ENCODE results near the gene MCU. TPM values are rescaled to one million over a fixed set of nuclear protein-coding genes. Genes with fewer than 3 reads are reported as not detected.
"Not testable (repeated sequence)": the region's sequence is repeated elsewhere in the genome, so short reads cannot be mapped to it uniquely, and the experiment has no call there.

Gene MCU
- total RNA-seq, 1 experiment from 2014 or later = 19.2 TPM

DNA sequence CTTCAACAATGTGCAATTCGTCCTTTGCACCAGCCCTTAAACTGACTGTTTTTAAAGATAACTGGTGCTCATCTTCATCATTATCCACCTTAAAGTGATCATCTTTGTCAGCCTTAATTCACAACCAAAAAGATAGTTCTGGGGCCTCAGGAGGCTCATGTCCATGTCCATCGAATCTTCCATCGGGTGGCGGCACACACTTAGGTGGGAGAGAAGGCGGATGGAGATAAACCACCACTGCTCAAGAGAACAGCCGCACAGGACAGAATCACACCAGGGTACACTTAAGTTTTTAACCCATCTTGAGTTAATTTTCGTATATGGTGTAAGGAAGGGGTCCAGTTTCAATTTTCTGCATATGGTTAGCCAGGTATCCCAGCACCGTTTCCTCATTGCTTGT is 226.4 kb downstream of the MCU start:
- no peak for DNase-seq (ENCODE audit: unreplicated experiment)
- peaks cover 22% of the 10 kb centered on the region for H3K9me3 Mint-ChIP-seq (ENCODE audit: unreplicated experiment)
- ChIA-PET POLR2A (interaction anchor here (0.7 to 1.2 kb wide), 2 partner anchors 9 to 10 kb away, joined by 3 read pairs; no protein-coding TSS in a partner anchor), CTCF (no interaction called here)
- no peak overlapping the region for H3K4me3 Mint-ChIP-seq (ENCODE audit: unreplicated experiment)
- no TSS peak for BruUV-seq (replicated peaks)
- H3K27ac Mint-ChIP-seq (ENCODE audit: low read depth, unreplicated experiment) = no peak overlapping the region
- intact Hi-C loops (cut with micrococcal nuclease) = no loop called here
- no peaks in the 10 kb centered on the region for H3K36me3 Mint-ChIP-seq (ENCODE audit: insufficient read depth, unreplicated experiment)
- TF ChIP-seq, protein P1, sequence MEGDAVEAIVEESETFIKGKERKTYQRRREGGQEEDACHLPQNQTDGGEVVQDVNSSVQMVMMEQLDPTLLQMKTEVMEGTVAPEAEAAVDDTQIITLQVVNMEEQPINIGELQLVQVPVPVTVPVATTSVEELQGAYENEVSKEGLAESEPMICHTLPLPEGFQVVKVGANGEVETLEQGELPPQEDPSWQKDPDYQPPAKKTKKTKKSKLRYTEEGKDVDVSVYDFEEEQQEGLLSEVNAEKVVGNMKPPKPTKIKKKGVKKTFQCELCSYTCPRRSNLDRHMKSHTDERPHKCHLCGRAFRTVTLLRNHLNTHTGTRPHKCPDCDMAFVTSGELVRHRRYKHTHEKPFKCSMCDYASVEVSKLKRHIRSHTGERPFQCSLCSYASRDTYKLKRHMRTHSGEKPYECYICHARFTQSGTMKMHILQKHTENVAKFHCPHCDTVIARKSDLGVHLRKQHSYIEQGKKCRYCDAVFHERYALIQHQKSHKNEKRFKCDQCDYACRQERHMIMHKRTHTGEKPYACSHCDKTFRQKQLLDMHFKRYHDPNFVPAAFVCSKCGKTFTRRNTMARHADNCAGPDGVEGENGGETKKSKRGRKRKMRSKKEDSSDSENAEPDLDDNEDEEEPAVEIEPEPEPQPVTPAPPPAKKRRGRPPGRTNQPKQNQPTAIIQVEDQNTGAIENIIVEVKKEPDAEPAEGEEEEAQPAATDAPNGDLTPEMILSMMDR (IDR thresholded peaks at IDR 0.05; ENCODE audit: unreplicated experiment) = no peak
- no peaks in the 10 kb centered on the region for H3K4me1 Mint-ChIP-seq (ENCODE audit: insufficient read depth, unreplicated experiment)
- H3K27me3 Mint-ChIP-seq (ENCODE audit: insufficient read depth, unreplicated experiment) = peaks cover 11% of the 10 kb centered on the region

DNA sequence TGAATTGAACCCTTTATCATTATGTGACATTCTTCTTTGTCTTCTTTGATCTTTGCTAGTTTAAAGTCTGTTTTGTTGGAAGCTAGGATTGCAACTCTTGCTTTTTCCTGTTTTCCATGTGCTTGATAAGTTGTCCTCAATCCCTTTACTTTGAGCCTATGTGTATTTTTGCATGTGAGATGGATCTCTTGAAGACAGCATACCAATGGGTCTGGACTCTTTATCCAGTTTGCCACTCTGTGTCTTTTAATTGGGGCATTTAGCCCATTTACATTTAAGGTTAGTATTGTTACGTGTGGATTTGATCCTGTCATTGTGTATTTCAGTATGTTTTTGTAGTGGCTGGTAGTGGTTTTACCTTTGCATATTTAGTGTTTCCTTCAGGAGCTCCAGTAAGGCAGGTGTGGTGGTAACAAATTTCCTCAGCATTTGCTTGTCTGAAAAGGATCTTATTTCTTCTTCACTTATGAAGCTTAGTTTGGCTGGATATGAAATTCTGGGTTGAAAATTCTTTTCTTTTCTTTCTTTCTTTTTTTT is 229.3 kb downstream of the MCU start:
- CTCF ChIA-PET = interaction anchor here (0.6 kb wide), 1 partner anchor 230 kb away, joined by 4 read pairs; no protein-coding TSS in a partner anchor
- H3K9me3 Mint-ChIP-seq (ENCODE audit: unreplicated experiment) = peaks cover 22% of the 10 kb centered on the region

DNA sequence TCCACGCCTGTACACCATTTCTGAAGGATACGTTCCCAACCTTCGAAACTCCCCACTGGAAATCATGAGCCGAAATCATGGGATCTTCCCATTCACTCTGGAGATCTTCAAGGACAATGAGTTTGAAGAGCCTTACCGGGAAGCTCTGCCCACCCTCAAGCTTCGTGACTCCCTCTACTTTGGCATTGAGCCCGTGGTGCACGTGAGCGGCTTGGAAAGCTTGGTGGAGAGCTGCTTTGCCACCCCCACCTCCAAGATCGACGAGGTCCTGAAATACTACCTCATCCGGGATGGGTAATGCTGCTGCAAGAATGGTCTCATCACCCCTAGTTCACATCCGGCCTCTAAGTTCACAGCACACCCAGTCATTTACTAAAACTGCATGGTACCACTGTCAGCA is 232.4 kb downstream of the MCU start:
- H3K4me1 Mint-ChIP-seq (ENCODE audit: insufficient read depth, unreplicated experiment) = no peaks in the 10 kb centered on the region
- H3K4me3 Mint-ChIP-seq (ENCODE audit: unreplicated experiment) = no peak overlapping the region
- ChIA-PET POLR2A (interaction anchor here (0.7 kb wide), 1 partner anchor 12 kb away, joined by 4 read pairs; no protein-coding TSS in a partner anchor), CTCF (interaction anchor here (0.6 kb wide), 1 partner anchor 290 kb away, joined by 3 read pairs; no protein-coding TSS in a partner anchor)
- H3K36me3 Mint-ChIP-seq (ENCODE audit: insufficient read depth, unreplicated experiment) = no peaks in the 10 kb centered on the region
- no peak for DNase-seq (ENCODE audit: unreplicated experiment)
- TF ChIP-seq, protein P1 (IDR thresholded peaks at IDR 0.05; ENCODE audit: unreplicated experiment) = no peak
- peaks cover 11% of the 10 kb centered on the region for H3K27me3 Mint-ChIP-seq (ENCODE audit: insufficient read depth, unreplicated experiment)
- no TSS peak for BruUV-seq (replicated peaks)
- H3K27ac Mint-ChIP-seq (ENCODE audit: low read depth, unreplicated experiment) = no peak overlapping the region
- intact Hi-C loops (cut with micrococcal nuclease) = no loop called here
- peaks cover 14% of the 10 kb centered on the region for H3K9me3 Mint-ChIP-seq (ENCODE audit: unreplicated experiment)

More for the DNA sequence above, 229.3 kb downstream of the MCU start:
- H3K27ac Mint-ChIP-seq (ENCODE audit: low read depth, unreplicated experiment); DNase-seq (ENCODE audit: unreplicated experiment); H3K36me3 Mint-ChIP-seq (ENCODE audit: insufficient read depth, unreplicated experiment); H3K4me3 Mint-ChIP-seq (ENCODE audit: unreplicated experiment); H3K4me1 Mint-ChIP-seq (ENCODE audit: insufficient read depth, unreplicated experiment); intact Hi-C loops (cut with micrococcal nuclease); POLR2A ChIA-PET; BruUV-seq (replicated peaks): not testable (repeated sequence)
- peaks cover 11% of the 10 kb centered on the region for H3K27me3 Mint-ChIP-seq (ENCODE audit: insufficient read depth, unreplicated experiment)

DNA sequence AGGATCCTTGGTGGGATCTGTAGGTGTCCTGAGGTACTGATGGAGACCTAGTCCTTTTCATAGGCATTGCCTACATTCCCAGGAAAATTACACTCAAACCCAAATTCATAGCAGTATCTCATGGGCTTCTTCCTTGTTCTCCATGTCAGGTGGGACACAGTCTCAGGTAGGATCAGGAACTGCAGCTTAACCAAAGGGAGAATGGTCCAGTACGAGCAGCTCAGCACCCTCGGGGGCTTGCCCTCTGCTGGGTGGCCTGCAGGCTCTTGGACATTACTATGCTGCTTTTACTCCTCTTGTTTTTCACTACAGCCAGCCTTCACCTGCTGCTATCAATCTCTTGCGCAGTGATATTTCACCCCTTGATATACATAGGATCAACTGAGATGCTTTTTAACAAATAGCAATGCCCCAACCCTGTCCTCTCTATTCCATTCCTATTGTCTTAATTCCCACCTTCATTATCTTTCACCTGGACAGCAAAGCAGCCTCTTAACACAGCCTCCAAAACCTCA is 234.1 kb downstream of the MCU start:
- no peak overlapping the region for H3K4me3 Mint-ChIP-seq (ENCODE audit: unreplicated experiment)
- CTCF ChIA-PET = interaction anchor here (0.5 to 1.1 kb wide), 2 partner anchors 11 to 250 kb away, joined by 3 read pairs; no protein-coding TSS in a partner anchor
- no peaks in the 10 kb centered on the region for H3K27me3 Mint-ChIP-seq (ENCODE audit: insufficient read depth, unreplicated experiment)
- POLR2A ChIA-PET = interaction anchor here (0.5 kb wide), 1 partner anchor 31 kb away, joined by 3 read pairs; no protein-coding TSS in a partner anchor
- H3K36me3 Mint-ChIP-seq (ENCODE audit: insufficient read depth, unreplicated experiment) = no peaks in the 10 kb centered on the region
- H3K4me1 Mint-ChIP-seq (ENCODE audit: insufficient read depth, unreplicated experiment) = no peaks in the 10 kb centered on the region
- intact Hi-C loops (cut with micrococcal nuclease) = no loop called here
- TF ChIP-seq, protein P1 (IDR thresholded peaks at IDR 0.05; ENCODE audit: unreplicated experiment) = no peak
- BruUV-seq (replicated peaks) = no TSS peak
- H3K9me3 Mint-ChIP-seq (ENCODE audit: unreplicated experiment) = peaks cover 4% of the 10 kb centered on the region
- no peak for DNase-seq (ENCODE audit: unreplicated experiment)
- no peak overlapping the region for H3K27ac Mint-ChIP-seq (ENCODE audit: low read depth, unreplicated experiment)

Data from MCF 10A (cell line).